SKM-1 treated with dmso at 0.1 percent for 144 hours (cell line): ENCODE results near the gene SERPINA5.

ENCODE experiments used
- DNase-seq: peaks from one replicate; lab custom pipeline; 2025; ENCODE audit not compliant: unreplicated experiment; lab: John Stamatoyannopoulos, UW

The SERPINA5 gene

GRCh38 chr14:94548999-94549985 lies 31.9 kb upstream of the SERPINA5 start:
- no peak for DNase-seq

GRCh38 chr14:94550041-94550440 lies 31.2 kb upstream of the SERPINA5 start:
- no peak for DNase-seq

DNA sequence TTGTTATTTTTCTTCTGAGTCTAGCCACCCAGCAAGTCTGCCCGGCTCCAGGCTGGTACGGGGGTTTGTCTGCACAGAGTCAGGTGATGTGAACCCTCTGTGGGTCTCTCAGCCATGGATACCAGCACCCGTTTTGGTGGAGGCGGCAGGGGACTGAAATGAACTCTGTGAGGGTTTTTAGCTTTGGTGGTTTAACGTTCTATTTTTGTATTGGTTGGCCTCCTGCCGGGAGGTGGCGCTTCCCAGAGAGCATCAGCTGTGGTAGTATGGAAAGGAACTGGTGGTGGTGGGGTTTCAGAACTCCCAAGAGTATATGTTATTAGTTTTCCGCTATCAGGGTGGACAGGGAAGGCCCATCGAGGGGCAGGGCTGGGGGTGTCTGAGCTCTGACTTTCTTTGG lies 25.2 kb upstream of the SERPINA5 start:
- no peak for DNase-seq

DNA sequence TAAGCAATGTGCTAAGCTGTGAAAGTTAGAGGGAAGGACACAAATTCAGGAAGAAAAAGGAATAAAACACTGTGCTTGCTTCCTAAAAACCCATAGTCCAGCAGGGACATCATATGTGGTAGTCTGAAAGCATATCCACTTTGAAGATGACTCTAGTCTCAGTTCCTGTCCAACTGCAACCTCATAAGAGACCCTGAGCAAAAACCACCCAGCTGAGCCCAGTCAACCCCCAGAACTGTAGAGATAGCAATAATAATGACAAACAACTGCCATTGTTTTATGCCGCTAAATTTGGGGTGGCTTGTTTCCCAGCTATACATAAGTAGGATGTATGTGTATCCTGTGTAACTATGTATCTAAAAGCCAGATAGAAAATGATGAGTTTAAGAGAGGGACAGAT lies 23.9 kb upstream of the SERPINA5 start:
- DNase-seq = no peak

- no peak for DNase-seq
These were observed 22.4 kb upstream of the SERPINA5 start for GRCh38 chr14:94558842-94559241.

DNA sequence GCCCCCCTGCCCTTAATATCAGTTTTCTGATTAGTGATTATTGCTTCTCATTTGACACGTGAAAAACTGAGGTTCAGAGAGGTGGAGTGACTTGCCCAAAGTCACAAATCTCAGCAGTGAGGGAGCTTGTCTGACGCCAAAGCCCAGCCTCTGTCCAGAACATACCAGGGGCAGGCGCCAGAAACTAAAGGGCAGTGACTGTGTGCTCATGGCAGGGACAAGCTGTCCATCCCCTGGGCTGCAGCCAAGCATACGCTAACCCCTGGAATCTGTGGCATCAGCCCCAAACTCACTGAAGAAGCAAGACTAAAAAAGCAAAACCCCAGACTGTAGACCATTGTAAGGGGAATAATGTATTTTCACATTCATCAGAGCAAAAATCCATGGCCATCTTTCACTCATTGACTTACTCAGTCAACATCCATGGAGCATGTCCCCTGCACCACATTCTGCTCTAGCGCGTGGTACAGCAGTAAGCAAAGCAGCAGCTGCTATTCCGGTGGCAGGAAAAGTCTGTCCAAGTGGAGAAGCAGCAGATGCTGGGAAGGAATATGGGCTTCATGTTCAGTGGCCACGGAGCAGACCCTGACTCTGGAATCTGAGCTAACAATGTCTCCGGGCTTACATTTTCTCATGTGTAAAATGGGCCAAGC lies 21.5 kb upstream of the SERPINA5 start:
- no peak for DNase-seq

DNA sequence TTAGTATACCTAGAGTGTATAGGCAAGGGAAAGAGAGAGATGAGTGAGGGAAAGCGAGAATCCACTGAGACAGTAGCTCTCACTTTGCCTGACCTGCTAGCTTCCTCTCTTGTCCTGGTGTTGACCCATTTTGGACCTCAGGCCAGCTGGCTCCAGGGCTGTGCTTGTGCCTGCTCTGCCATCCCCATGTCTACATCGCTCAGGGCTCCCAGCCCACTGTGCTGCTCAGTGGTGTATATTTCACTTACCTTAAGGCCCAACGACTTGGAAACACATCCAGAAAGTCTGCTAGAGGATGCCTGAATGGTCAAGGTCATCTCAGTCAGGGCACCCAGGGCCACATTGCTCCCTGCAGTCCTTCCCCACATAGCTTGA lies 20.9 kb upstream of the SERPINA5 start:
- no peak for DNase-seq

- no peak for DNase-seq
These were observed 20.2 kb upstream of the SERPINA5 start, which contains the start of gene SERPINA4 for GRCh38 chr14:94560751-94561655. Gene SERPINA4 (plus strand): TSS chr14:94561442. CDS start chr14:94563483, 2,041 bp downstream.

GRCh38 chr14:94561656-94562010 lies 19.6 kb upstream of the SERPINA5 start:
- no peak for DNase-seq

- DNase-seq = no peak
These were observed 19.2 kb upstream of the SERPINA5 start for GRCh38 chr14:94562022-94562421.

GRCh38 chr14:94562941-94563883 lies 18.0 kb upstream of the SERPINA5 start:
- DNase-seq = no peak

GRCh38 chr14:94564381-94564780 lies 16.8 kb upstream of the SERPINA5 start:
- DNase-seq = no peak

GRCh38 chr14:94568186-94568585 lies 13.0 kb upstream of the SERPINA5 start:
- no peak for DNase-seq

GRCh38 chr14:94569381-94570001 lies 11.7 kb upstream of the SERPINA5 start:
- DNase-seq = no peak

DNA sequence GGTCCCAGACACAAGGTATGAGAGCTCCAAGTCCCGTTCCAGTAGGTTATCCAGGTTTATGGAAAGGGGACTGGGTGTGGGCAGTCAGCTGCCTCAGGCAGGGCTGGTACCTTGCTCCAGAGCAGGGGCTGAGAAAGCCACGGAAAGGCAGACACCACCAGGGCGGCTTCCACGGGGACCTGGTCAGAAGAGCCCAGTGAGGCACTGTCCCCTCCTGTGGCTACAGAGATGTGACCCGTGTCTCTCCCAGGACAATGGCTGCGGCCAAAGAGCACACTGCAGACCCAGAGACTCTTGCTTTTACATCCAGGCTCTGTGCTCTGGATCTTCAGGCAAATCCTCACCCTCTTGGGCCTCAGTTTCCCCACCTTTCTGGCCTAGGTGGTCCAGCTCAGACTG lies 11.2 kb upstream of the SERPINA5 start:
- DNase-seq = no peak

GRCh38 chr14:94570440-94570839 lies 10.8 kb upstream of the SERPINA5 start:
- DNase-seq = no peak

DNA sequence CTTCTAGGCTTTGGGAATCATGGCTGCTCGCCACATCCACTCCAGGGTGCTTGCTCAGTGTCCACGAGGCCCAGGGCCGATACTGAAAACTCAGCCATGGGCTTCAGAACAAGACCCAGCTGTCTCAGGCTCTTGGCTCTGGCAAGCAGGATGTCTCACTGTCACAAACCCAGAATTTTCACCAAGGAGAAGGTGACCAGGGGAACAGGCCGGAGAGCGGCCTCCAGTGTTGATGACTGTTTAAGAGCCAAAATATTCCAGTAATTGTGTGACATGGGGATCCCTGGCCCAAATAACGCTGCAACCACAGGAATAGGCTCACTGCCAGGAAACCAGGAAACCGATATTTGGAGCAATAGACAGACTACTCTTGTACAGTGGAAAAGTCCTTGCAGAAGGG lies 9.8 kb upstream of the SERPINA5 start:
- DNase-seq = no peak

DNA sequence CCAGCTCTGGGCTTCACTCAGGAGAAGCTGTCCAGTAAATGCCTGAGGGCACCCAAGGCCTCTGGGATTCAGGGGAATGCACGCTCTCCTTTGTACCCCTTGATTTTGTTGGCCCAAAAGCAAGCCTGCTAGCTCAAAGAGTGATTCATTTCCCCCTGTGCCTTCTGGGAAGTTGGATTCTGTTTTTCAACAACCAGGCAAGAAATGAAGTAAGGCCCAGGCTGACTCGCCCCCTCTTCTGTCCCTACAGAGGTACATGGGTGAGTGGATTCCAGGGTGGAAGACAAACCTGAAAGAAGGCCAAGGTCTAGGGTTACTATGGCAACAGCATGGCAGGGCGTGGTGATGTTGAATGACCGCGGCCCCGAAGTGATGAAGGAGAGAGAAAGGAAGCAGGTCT lies 9.3 kb upstream of the SERPINA5 start:
- DNase-seq = no peak

DNA sequence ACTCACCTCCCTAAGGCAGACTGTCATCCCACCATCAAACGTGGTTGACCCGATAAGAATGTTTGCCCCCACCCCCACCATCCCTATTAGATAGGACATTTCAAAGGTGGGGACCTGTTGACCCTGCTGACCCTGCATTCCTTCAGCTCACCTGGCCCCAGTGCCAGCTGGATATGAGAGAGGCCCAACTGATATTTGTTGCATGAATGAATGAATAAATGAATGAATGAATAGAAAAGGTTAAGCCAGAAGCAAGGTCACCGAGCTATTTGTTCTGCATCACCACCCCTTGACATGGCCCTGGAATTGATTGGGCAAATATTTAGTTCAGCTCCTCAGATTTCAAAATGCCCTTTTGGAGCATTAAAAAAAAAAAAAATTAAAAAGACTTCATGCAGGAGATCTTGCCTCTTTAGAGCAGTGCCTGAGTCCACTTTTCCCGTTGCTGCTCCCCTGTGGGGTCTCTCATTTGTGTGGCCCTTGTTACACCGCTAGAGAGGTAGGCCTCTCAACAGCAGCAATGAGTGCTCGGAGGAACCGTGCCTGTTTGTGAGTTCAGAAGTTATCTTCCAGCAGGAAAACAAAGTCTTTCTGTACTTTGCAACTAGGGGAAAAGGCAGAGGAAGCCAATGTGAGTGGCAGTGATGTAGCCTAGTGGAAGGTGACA lies 8.5 kb upstream of the SERPINA5 start:
- DNase-seq = no peak
